Mammary epithelial cell (primary cell): ENCODE measurements around the gene ZNF619.

Experiments
- CTCF ChIP-seq, 2 donors: IDR thresholded peaks in 1 of 2; conservative IDR thresholded peaks in 1 of 2; 2 replicates each; pipeline ENCODE4 v1.5.1; 2011 to 2012; ENCODE audit warnings: inconsistent platforms in 2 of 2, low read length in 2 of 2, mild to moderate bottlenecking in 2 of 2, control low read depth in 1 of 2, low read depth in 1 of 2; ENCODE audit not compliant: insufficient read depth in 1 of 2; ENCODE audit errors: extremely low read depth in 1 of 2
- EZH2 ChIP-seq: IDR thresholded peaks from 2 replicates; pipeline ENCODE4 v1.6.1; 2012; ENCODE audit warnings: low read length, inconsistent platforms, borderline replicate concordance

- TF ChIP-seq CTCF (conservative IDR thresholded peaks at IDR 0.05 in 1 of 2, IDR thresholded peaks at IDR 0.05 in 1 of 2; ENCODE audit: extremely low read depth in 1 of 2, insufficient read depth in 1 of 2, low read depth in 1 of 2, low read length in 2 of 2) (no peak), EZH2 (no peak)
These were observed 19.7 kb upstream of the ZNF619 start, which contains the start of gene RPL14 for GRCh38 chr3:40456940-40457823.
